ENCODE results near the gene FOXRED2.

DNA sequence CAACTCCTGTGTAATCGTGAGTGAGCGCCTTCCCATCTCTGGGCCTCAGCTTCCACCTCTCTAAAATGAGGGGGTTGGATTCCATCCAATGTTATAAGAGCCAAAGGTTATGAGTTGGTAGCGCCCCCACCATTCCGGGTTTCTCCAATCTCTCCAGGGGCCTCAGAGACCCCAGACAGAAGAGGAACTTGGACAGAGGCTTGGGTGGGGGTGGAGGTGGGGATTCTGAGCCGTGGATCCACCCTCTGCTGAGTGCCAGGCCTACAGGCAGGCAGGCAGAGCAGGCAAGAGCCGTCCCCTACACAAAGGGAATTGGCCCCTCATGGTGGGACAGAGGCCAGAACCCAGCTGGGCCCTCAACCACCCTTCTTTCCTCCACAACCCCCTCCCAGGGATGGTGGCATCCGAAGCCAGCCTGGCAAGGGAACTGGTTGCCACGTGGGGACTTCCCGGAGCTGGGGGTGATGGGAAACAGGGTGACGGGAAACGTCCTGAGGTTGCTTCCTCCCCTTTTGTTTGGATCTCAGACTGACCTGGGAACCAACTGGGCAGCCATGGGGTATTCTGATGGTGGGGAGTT, 57.2 kb downstream of the FOXRED2 start:
- TF ChIP-seq ZNF274 (IDR thresholded peaks at IDR 0.05; ENCODE audit: low read depth, low read length) (no peak), SUZ12 (IDR thresholded peaks at IDR 0.05; ENCODE audit: extremely low read depth, insufficient read depth, insufficient read length) (no peak), YY1 (IDR thresholded peaks at IDR 0.05; ENCODE audit: insufficient read depth, insufficient read length) (no peak)

All from NT2/D1 (cell line).